ENCODE results near the gene RLN2.

Gene RLN2

GRCh38 chr9:5265939-5266338, 38.6 kb downstream of the RLN2 start:
- DNase-seq = no peak

- DNase-seq = no peak
These were observed 40.3 kb downstream of the RLN2 start for GRCh38 chr9:5264219-5264595.

GRCh38 chr9:5263351-5264218, 40.9 kb downstream of the RLN2 start:
- DNase-seq = no peak
